HEK293 (cell line): ENCODE measurements around the gene ARHGAP42.

Experiments
- CTCF ChIA-PET: fragments of 350-600 bp; formaldehyde crosslinking; extraction: SDS; loops from one replicate; lab custom pipeline; 2021; ENCODE audit warnings: antibody characterized with exemption; lab: Yijun Ruan, JAX
- POLR2A ChIA-PET: fragments of 300-600 bp; formaldehyde crosslinking; extraction: SDS; loops from one replicate; lab custom pipeline; 2020; ENCODE audit warnings: antibody characterized with exemption, inconsistent platforms; lab: Yijun Ruan, JAX
- H3K27ac ChIP-seq: fragments of 200-500 bp; sonication (Bioruptor generic); 2 replicates; pipeline ENCODE4 v1.5.1; 2014; ENCODE audit warnings: low read depth, low read length, control low read depth, inconsistent platforms; ENCODE audit errors: extremely low read depth
- H3K36me3 ChIP-seq, 2 experiments: fragments of 200-500 bp in 1 of 2; sonication (Bioruptor generic) in 1 of 2; 1 replicate in 1 of 2; 2 replicates in 1 of 2; pipeline ENCODE4 v1.5.1; 2014 to 2017; ENCODE audit warnings: inconsistent platforms in 2 of 2, low read length in 2 of 2; ENCODE audit not compliant: control insufficient read depth in 2 of 2, insufficient read depth in 1 of 2
- H3K4me1 ChIP-seq: fragments of 200-500 bp; sonication (Bioruptor generic); 2 replicates; pipeline ENCODE4 v1.5.1; 2014; ENCODE audit warnings: mild to moderate bottlenecking, low read length, inconsistent platforms; ENCODE audit not compliant: control insufficient read depth, insufficient read depth
- H3K4me3 ChIP-seq: 2 replicates; pipeline ENCODE4 v1.5.1; 2011; ENCODE audit warnings: low read depth, mild to moderate bottlenecking, control low read depth, low read length, moderate library complexity
- H3K9me3 ChIP-seq: fragments of 200-500 bp; sonication (Bioruptor generic); 2 replicates; pipeline ENCODE4 v1.5.1; 2014; ENCODE audit warnings: low read depth, low read length, inconsistent platforms; ENCODE audit not compliant: control insufficient read depth, insufficient read depth
- MEIS1 ChIP-seq: sonication (generic); formaldehyde crosslinking; IDR thresholded peaks from 2 replicates; pipeline ENCODE4 v1.8.1; 2022; ENCODE audit warnings: missing genetic modification reagents, mild to moderate bottlenecking, borderline replicate concordance
- MYNN ChIP-seq: fragments of 450-650 bp; formaldehyde crosslinking; IDR thresholded peaks from 2 replicates; pipeline ENCODE4 v1.5.1; 2016; ENCODE audit warnings: missing biosample characterization, missing genetic modification characterization, borderline replicate concordance
- PRDM10 ChIP-seq: fragments of 450-650 bp; formaldehyde crosslinking; IDR thresholded peaks from 2 replicates; pipeline ENCODE4 v1.5.1; 2016; ENCODE audit warnings: missing biosample characterization, missing genetic modification characterization
- SCRT2 ChIP-seq: fragments of 450-650 bp; formaldehyde crosslinking; IDR thresholded peaks from 2 replicates; pipeline ENCODE4 v1.5.1; 2016; ENCODE audit warnings: missing biosample characterization, missing genetic modification characterization
- SETDB1 ChIP-seq: IDR thresholded peaks from one replicate; pipeline ENCODE4 v1.6.1; 2017; ENCODE audit warnings: mild to moderate bottlenecking, low read length, moderate library complexity, mixed read lengths; ENCODE audit not compliant: insufficient read length
- TCF7L2 ChIP-seq: IDR thresholded peaks from 2 replicates; pipeline ENCODE4 v1.6.1; 2011; ENCODE audit warnings: low read depth, mild to moderate bottlenecking, inconsistent platforms, low read length, moderate library complexity, borderline replicate concordance
- ZBTB44 ChIP-seq: fragments of 450-650 bp; IDR thresholded peaks from 2 replicates; pipeline ENCODE4 v1.5.1; 2018; ENCODE audit warnings: missing biosample characterization, mild to moderate bottlenecking, missing genetic modification characterization
- ZNF155 ChIP-seq: fragments of 450-650 bp; formaldehyde crosslinking; IDR thresholded peaks from 2 replicates; pipeline ENCODE4 v1.5.1; 2016; ENCODE audit warnings: missing biosample characterization, missing genetic modification characterization
- ZNF19 ChIP-seq: fragments of 450-650 bp; formaldehyde crosslinking; IDR thresholded peaks from 2 replicates; pipeline ENCODE4; 2016; ENCODE audit warnings: missing biosample characterization, missing genetic modification characterization, low read depth
- ZNF223 ChIP-seq: fragments of 450-650 bp; formaldehyde crosslinking; IDR thresholded peaks from 2 replicates; pipeline ENCODE4 v1.5.1; 2016; ENCODE audit warnings: missing biosample characterization, missing genetic modification characterization
- ZNF23 ChIP-seq: fragments of 450-650 bp; formaldehyde crosslinking; IDR thresholded peaks from 2 replicates; pipeline ENCODE4 v1.5.1; 2016; ENCODE audit warnings: missing biosample characterization, missing genetic modification characterization, borderline replicate concordance
- ZNF248 ChIP-seq: fragments of 450-650 bp; formaldehyde crosslinking; IDR thresholded peaks from 2 replicates; pipeline ENCODE4 v1.5.1; 2017; ENCODE audit warnings: missing biosample characterization, missing genetic modification characterization
- ZNF292 ChIP-seq: fragments of 450-650 bp; formaldehyde crosslinking; IDR thresholded peaks from 2 replicates; pipeline ENCODE4 v1.5.1; 2016; ENCODE audit warnings: low read depth, missing biosample characterization, missing genetic modification characterization, borderline replicate concordance
- ZNF302 ChIP-seq: fragments of 450-650 bp; formaldehyde crosslinking; IDR thresholded peaks from 2 replicates; pipeline ENCODE4 v1.5.1; 2016; ENCODE audit warnings: missing biosample characterization, missing genetic modification characterization, low read depth
- ZNF350 ChIP-seq: fragments of 450-650 bp; formaldehyde crosslinking; IDR thresholded peaks from 2 replicates; pipeline ENCODE4 v1.5.0; 2017; ENCODE audit warnings: missing biosample characterization, mild to moderate bottlenecking, missing genetic modification characterization
- ZNF354C ChIP-seq: fragments of 450-650 bp; formaldehyde crosslinking; IDR thresholded peaks from 2 replicates; pipeline ENCODE4 v1.5.1; 2016; ENCODE audit warnings: missing biosample characterization, missing genetic modification characterization, low read depth, borderline replicate concordance
- ZNF510 ChIP-seq: fragments of 450-650 bp; formaldehyde crosslinking; IDR thresholded peaks from 2 replicates; pipeline ENCODE4 v1.5.1; 2018; ENCODE audit warnings: mild to moderate bottlenecking, missing genetic modification characterization, missing biosample characterization; ENCODE audit not compliant: insufficient replicate concordance
- ZNF521 ChIP-seq: fragments of 450-650 bp; formaldehyde crosslinking; IDR thresholded peaks from 2 replicates; pipeline ENCODE4 v1.5.1; 2017; ENCODE audit warnings: missing biosample characterization, mild to moderate bottlenecking, missing genetic modification characterization
- ZNF610 ChIP-seq: fragments of 450-650 bp; formaldehyde crosslinking; IDR thresholded peaks from 2 replicates; pipeline ENCODE4 v1.5.1; 2016; ENCODE audit warnings: missing biosample characterization, missing genetic modification characterization, borderline replicate concordance
- ZNF623 ChIP-seq: fragments of 450-650 bp; formaldehyde crosslinking; IDR thresholded peaks from 2 replicates; pipeline ENCODE4 v1.5.1; 2016; ENCODE audit warnings: missing biosample characterization, missing genetic modification characterization
- ZNF677 ChIP-seq: fragments of 450-650 bp; IDR thresholded peaks from 2 replicates; pipeline ENCODE4 v1.5.0; 2018; ENCODE audit warnings: missing biosample characterization, mild to moderate bottlenecking, missing genetic modification characterization, moderate library complexity
- ZNF777 ChIP-seq: fragments of 450-650 bp; formaldehyde crosslinking; IDR thresholded peaks from 2 replicates; pipeline ENCODE4 v1.5.1; 2017; ENCODE audit warnings: missing biosample characterization, missing genetic modification characterization, borderline replicate concordance

Gene ARHGAP42

GRCh38 chr11:100757646-100758045, 70.6 kb downstream of the ARHGAP42 start (continued):
- TF ChIP-seq ZNF510 (tag by site-specific recombination) (no peak), PRDM10 (tag by site-specific recombination) (no peak), ZNF223 (tag by site-specific recombination) (no peak), ZNF248 (no peak), ZNF23 (no peak)

- Histone ChIP-seq H3K27ac (no peak overlapping the region), H3K4me3 (no peak overlapping the region), H3K4me1 (no peaks in the 10 kb centered on the region), H3K9me3 (no peaks in the 10 kb centered on the region), H3K36me3 (no peaks in the 10 kb centered on the region)
- TF ChIP-seq ZNF677 (tag by site-specific recombination), result no peak
- TF ChIP-seq TCF7L2, result no peak
- TF ChIP-seq ZNF292, result no peak
- no peak for TF ChIP-seq ZNF350 (tag by site-specific recombination)
- no peak for TF ChIP-seq SCRT2 (tag by site-specific recombination)
- no peak for TF ChIP-seq ZNF19 (tag by site-specific recombination)
- no peak for TF ChIP-seq MEIS1 (CRISPR knock-in tag)
- no peak for TF ChIP-seq SETDB1
- TF ChIP-seq ZNF623 (tag by site-specific recombination), result no peak
- no peak for TF ChIP-seq ZNF302 (tag by site-specific recombination)
- no peak for TF ChIP-seq ZNF610 (tag by site-specific recombination)
- no peak for TF ChIP-seq ZBTB44 (tag by site-specific recombination)
- no peak for TF ChIP-seq ZNF777
- no peak for TF ChIP-seq ZNF354C (tag by site-specific recombination)
- no peak for TF ChIP-seq MYNN (tag by site-specific recombination)
- TF ChIP-seq ZNF155 (tag by site-specific recombination), result no peak
- TF ChIP-seq ZNF521, result no peak
- CTCF ChIA-PET, result interaction anchor here (0.7 to 0.9 kb wide), 2 partner anchors 46 to 69 kb away, joined by 3 read pairs; no protein-coding TSS in a partner anchor
- POLR2A ChIA-PET, result no interaction called here
Measured at GRCh38 chr11:100759106-100759505, 72.0 kb downstream of the ARHGAP42 start.
